ENCODE results near the gene PDK2.
A peak's percentile ranks its signal among the peaks of the same experiment; 100 is the strongest.

The PDK2 gene

DNA sequence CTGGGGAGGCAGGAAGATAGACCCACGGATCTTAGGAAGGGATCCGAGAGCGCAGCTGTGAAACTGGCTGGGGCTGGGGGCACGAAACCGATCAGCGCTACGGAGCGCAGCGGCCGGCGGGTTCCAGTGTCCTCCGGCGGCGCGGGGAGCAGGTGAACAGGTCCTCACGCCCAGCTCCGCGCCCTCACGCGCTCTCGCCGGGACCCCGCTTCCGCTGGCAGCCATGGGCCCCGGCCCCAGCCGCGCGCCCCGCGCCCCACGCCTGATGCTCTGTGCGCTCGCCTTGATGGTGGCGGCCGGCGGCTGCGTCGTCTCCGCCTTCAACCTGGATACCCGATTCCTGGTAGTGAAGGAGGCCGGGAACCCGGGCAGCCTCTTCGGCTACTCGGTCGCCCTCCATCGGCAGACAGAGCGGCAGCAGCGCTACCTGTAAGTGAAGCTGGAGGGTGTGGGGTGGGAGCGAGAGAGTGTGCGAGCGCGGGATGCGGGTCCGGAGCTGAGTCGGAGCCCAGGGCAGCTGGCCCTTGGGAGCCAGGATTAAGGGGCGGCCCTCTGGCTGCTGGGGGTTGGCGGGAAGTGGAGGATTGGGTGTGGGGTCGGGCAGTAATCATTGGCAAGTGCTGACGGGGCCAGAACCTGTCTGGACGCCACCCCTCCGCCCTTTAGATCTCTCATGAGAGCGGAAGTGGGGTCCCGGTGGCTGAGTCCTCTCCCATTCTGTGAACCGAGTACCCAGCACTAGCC is 38.8 kb upstream of the PDK2 start:
- peaks cover 3% of the 10 kb centered on the region for H3K36me3 ChIP-seq (replicated peaks)
- peak overlapping the region; percentile 63 for H3K27ac ChIP-seq
- DNase-seq: peak; percentile 46
- in situ Hi-C loops (cut with HindIII; ENCODE audit: low pct_ligation_motif_present, low sequenced_read_pairs): no loop called here
- H3K4me3 ChIP-seq (ENCODE audit: low read depth, low read length): peak overlapping the region; percentile 86
- H3K27me3 ChIP-seq (replicated peaks): no peaks in the 10 kb centered on the region
- TF ChIP-seq, protein P1, sequence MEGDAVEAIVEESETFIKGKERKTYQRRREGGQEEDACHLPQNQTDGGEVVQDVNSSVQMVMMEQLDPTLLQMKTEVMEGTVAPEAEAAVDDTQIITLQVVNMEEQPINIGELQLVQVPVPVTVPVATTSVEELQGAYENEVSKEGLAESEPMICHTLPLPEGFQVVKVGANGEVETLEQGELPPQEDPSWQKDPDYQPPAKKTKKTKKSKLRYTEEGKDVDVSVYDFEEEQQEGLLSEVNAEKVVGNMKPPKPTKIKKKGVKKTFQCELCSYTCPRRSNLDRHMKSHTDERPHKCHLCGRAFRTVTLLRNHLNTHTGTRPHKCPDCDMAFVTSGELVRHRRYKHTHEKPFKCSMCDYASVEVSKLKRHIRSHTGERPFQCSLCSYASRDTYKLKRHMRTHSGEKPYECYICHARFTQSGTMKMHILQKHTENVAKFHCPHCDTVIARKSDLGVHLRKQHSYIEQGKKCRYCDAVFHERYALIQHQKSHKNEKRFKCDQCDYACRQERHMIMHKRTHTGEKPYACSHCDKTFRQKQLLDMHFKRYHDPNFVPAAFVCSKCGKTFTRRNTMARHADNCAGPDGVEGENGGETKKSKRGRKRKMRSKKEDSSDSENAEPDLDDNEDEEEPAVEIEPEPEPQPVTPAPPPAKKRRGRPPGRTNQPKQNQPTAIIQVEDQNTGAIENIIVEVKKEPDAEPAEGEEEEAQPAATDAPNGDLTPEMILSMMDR (IDR thresholded peaks at IDR 0.05; ENCODE audit: low read depth, low read length, missing control alignments): peak; percentile 73

- H3K36me3 ChIP-seq (replicated peaks): peaks cover 3% of the 10 kb centered on the region
- H3K4me3 ChIP-seq (ENCODE audit: low read depth, low read length): peak overlapping the region; percentile 86
- TF ChIP-seq, protein P1 (IDR thresholded peaks at IDR 0.05; ENCODE audit: low read depth, low read length, missing control alignments): no peak
- H3K27ac ChIP-seq: peak overlapping the region; percentile 63
- H3K27me3 ChIP-seq (replicated peaks): no peaks in the 10 kb centered on the region
- peak; percentile 55 for DNase-seq
- in situ Hi-C loops (cut with HindIII; ENCODE audit: low pct_ligation_motif_present, low sequenced_read_pairs): no loop called here
Measured at GRCh38 chr17:50056961-50057330, 38.2 kb upstream of the PDK2 start.

- in situ Hi-C loops (cut with HindIII; ENCODE audit: low pct_ligation_motif_present, low sequenced_read_pairs): no loop called here
- Histone ChIP-seq H3K36me3 (replicated peaks) (peaks cover 3% of the 10 kb centered on the region), H3K27me3 (replicated peaks) (no peaks in the 10 kb centered on the region), H3K4me3 (ENCODE audit: low read depth, low read length) (peak overlapping the region; percentile 86), H3K27ac (peak overlapping the region; percentile 63)
- TF ChIP-seq, protein P1 (IDR thresholded peaks at IDR 0.05; ENCODE audit: low read depth, low read length, missing control alignments): no peak
- DNase-seq: no peak
Measured at GRCh38 chr17:50057521-50057991, 37.6 kb upstream of the PDK2 start.

- H3K36me3 ChIP-seq (replicated peaks): peaks cover 3% of the 10 kb centered on the region
- in situ Hi-C loops (cut with HindIII; ENCODE audit: low pct_ligation_motif_present, low sequenced_read_pairs): no loop called here
- no peak for DNase-seq
- peak overlapping the region; percentile 45 for H3K27ac ChIP-seq
- H3K4me3 ChIP-seq (ENCODE audit: low read depth, low read length): peak overlapping the region; percentile 86
- no peaks in the 10 kb centered on the region for H3K27me3 ChIP-seq (replicated peaks)
- TF ChIP-seq, protein P1 (IDR thresholded peaks at IDR 0.05; ENCODE audit: low read depth, low read length, missing control alignments): no peak
Measured at GRCh38 chr17:50058296-50058953, 36.7 kb upstream of the PDK2 start.

GRCh38 chr17:50059256-50059655 is 35.9 kb upstream of the PDK2 start:
- TF ChIP-seq, protein P1 (IDR thresholded peaks at IDR 0.05; ENCODE audit: low read depth, low read length, missing control alignments): no peak
- H3K36me3 ChIP-seq (replicated peaks): peaks cover 3% of the 10 kb centered on the region
- in situ Hi-C loops (cut with HindIII; ENCODE audit: low pct_ligation_motif_present, low sequenced_read_pairs): no loop called here
- H3K27ac ChIP-seq: peak overlapping the region; percentile 45
- DNase-seq: no peak
- H3K4me3 ChIP-seq (ENCODE audit: low read depth, low read length): peak overlapping the region; percentile 26
- no peaks in the 10 kb centered on the region for H3K27me3 ChIP-seq (replicated peaks)
